Right cardiac atrium (tissue), 5 donors: Measurements from ENCODE around the gene CCDC146. TPM values are rescaled to one million over a fixed set of nuclear protein-coding genes. Genes with fewer than 3 reads are reported as not detected.
"Not testable (repeated sequence)": the region's sequence is repeated elsewhere in the genome, so short reads cannot be mapped to it uniquely, and the experiment has no call there.

Source experiments
- ATAC-seq, 2 donors: fragments of 200-7000 bp; cut with Tn5 transposase; one replicate each; pipeline versions ENCODE4 v1.8.0 to v1.9.1; 2020; ENCODE audit warnings: moderate library complexity in 2 of 2, mild to moderate bottlenecking in 1 of 2
- DNase-seq, 3 donors: peaks; one replicate each; pipeline ENCODE4 v3.0.0-alpha.2; 2020
- H3K27ac ChIP-seq: one replicate; pipeline ENCODE4 v1.5.1; 2013; ENCODE audit warnings: mild to moderate bottlenecking, low read length, control low read depth, moderate library complexity
- H3K27me3 ChIP-seq: one replicate; pipeline ENCODE4 v1.6.1; 2013; ENCODE audit not compliant: control insufficient read depth, insufficient read depth
- H3K4me1 ChIP-seq: one replicate; pipeline ENCODE4 v1.6.1; 2013; ENCODE audit warnings: low read length; ENCODE audit not compliant: control insufficient read depth, insufficient read depth
- H3K4me3 ChIP-seq: one replicate; pipeline ENCODE4 v1.5.1; 2013; ENCODE audit warnings: low read length, control low read depth
- H3K9me3 ChIP-seq: one replicate; pipeline ENCODE4 v1.6.1; 2013; ENCODE audit warnings: low read length; ENCODE audit not compliant: control insufficient read depth
- WGBS: extraction: QIAGEN DNeasy Blood & Tissue Kit; methylation state at CpG from one replicate; pipeline ENCODE4 v1.1.7; 2013; 5-methylcytosine and 5-hydroxymethylcytosine counted together
- intact Hi-C, 4 donors: fragments of 100-400 bp; cut with DNase I; formaldehyde crosslinking; loops; one replicate each; pipeline versions ENCODE4 v1.11.0 to v1.14.0; 2022 to 2023
- polyA plus RNA-seq: library from polyadenylated mRNA; stranded (reverse); fragments of 200-250 nt; gene quantifications from one replicate; pipeline ENCODE4 v1.2.3, GENCODE V29; 2013
- total RNA-seq, 4 donors: library from RNA; stranded (reverse); fragmentation: NEBNext Ultra II Directional; extraction: Animal tissue kit (Norgen Biotek cat#: 25700); gene quantifications; one replicate each; pipeline ENCODE4 v1.2.1, GENCODE V29; 2021
- donor health status: healthy with polysubstance abuse.
- donor health status: DM: no; HTN: yes; CAD: no.
- donor health status: DM: no; HTN: no; CAD: no.
- donor health status: DM: no; HTN: yes; CAD: no; lungs with severe emphysema.
- donor health status: DM: yes; HTN: yes; CAD: no.

Gene CCDC146
- total and polyA plus RNA-seq, 5 donors = 6.0 to 11.4 (median 9.5) TPM

DNA sequence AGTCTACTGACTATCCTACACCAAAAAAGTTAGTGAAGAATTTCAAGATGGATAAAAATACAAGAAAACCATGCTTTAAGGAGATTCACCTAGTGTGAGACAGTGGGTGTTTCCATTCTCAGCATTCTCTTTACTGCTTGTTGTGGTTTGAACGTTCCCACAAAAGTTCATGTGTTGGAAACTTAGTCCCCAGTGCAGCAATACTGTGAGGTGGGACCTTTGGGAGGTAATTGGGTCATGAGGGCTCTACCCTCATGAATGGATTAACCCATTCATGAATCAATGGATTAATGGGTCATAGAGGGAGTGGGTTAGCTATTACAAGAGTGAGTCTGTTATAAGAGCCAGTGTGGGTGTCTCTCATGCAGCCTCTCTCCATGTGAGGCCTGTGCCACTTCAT is 21.2 kb upstream of the CCDC146 start:
- H3K9me3 ChIP-seq, H3K27me3 ChIP-seq, ATAC-seq, H3K27ac ChIP-seq, intact Hi-C loops, DNase-seq, H3K4me3 ChIP-seq, H3K4me1 ChIP-seq: not testable (repeated sequence)
- WGBS = 83% methylated on average over 1 of the region's 1 CpG

DNA sequence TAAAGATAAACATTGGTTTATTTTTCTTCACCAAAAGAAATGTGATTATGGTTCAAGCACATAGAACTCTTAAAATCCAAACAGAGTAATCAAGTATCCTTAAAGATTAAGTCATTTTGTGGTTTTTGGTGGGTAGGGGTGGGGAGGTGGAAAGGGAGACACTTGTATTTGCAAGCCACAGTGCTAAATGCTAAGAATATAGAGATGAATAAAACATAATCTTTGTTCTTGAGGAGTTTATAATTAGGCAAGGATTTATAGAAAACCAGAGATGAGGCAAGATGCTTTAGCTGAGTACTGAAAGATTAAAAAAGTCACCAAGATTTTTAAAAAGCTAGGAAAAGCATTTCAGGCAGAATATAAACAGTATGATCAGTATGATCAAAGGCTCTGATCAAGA is 19.7 kb upstream of the CCDC146 start:
- intact Hi-C loops, ATAC-seq, H3K4me1 ChIP-seq, H3K27me3 ChIP-seq, H3K4me3 ChIP-seq, H3K27ac ChIP-seq, H3K9me3 ChIP-seq, DNase-seq: not testable (repeated sequence)

DNA sequence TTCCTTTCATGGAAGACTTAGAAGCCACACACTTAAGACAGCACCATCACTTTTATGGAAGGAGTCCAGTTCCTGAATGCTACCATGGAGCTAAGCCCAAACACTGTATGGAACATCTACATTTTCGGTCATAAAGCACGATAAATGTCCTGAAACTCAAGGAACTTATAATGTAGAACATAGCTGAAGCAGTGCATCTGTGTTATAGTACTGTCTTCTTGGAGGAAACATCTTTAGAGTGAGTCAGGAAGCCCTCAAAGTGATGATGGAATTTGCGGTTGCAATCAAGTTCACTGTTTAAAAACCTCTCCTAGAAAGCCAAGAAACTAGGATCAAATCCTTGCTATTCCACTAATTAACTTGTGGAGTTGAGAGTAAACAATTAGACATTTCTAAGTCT is 16.5 kb upstream of the CCDC146 start:
- H3K27me3 ChIP-seq, H3K4me1 ChIP-seq, H3K4me3 ChIP-seq, H3K9me3 ChIP-seq, intact Hi-C loops, DNase-seq, H3K27ac ChIP-seq, ATAC-seq: not testable (repeated sequence)
- WGBS = 96% methylated on average over 3 of the region's 3 CpGs

GRCh38 chr7:77107659-77108058 is 14.8 kb upstream of the CCDC146 start:
- 27% methylated on average over 3 of the region's 3 CpGs for WGBS
- H3K4me3 ChIP-seq, intact Hi-C loops, H3K27ac ChIP-seq, H3K9me3 ChIP-seq, H3K4me1 ChIP-seq, H3K27me3 ChIP-seq, DNase-seq: not testable (repeated sequence)
- peak in 1 of 2 donors; percentile 22 for ATAC-seq

DNA sequence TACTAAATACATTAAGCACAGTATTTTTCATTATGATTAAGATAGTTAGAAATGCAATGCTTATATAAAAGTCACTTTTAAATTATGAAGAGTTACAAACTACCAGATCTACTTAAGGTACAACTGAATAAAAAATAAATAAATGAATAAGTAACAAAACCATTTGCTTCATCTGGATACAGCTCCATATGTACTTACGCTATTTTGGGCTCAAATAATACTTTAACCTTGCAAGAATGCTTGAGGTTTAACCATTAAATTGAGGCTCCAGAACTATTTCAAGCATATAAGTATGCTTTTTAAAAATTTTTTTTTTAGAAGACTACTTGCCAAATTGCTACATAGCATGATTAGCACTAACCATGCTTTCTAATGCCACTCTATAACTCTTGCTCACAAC is 14.1 kb upstream of the CCDC146 start:
- H3K4me3 ChIP-seq, H3K27ac ChIP-seq, DNase-seq, ATAC-seq, H3K27me3 ChIP-seq, H3K9me3 ChIP-seq, intact Hi-C loops, H3K4me1 ChIP-seq: not testable (repeated sequence)
- 93% methylated on average over 1 of the region's 1 CpG for WGBS

DNA sequence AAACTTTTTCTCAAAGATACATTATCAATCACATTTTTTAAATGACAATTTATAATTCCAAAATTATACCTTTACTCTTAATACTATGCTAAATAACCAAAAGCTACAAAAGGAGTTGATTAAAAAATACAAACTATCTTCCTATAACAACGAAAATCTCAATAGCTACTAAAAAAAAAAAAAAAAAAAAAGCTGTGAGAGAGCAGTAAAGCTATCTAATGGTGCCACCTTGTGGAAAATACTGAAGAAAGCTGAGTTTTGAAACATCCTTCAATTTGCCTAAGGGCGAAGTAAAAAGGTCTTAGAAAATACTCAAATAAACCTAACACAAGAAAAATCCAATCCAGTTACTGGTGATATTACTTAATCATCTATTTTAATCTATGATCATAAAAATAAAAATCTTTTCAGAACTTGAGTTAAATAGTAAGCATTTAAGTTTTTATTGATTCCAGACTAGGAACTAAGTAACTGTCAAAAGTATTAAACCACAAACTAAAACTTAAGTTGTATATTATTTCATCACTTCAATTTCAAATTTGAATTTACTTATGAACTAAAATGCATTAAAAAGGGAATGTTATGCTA is 9.6 kb upstream of the CCDC146 start:
- H3K4me1 ChIP-seq, intact Hi-C loops, H3K9me3 ChIP-seq, H3K27me3 ChIP-seq, H3K27ac ChIP-seq, H3K4me3 ChIP-seq, DNase-seq, ATAC-seq: not testable (repeated sequence)
- 39% methylated on average over 2 of the region's 2 CpGs for WGBS

GRCh38 chr7:77125486-77125885 is 3.1 kb downstream of the CCDC146 start:
- intact Hi-C loops = loop anchor here in 1 of 4 donors (10.0 kb wide), 2 partner anchors 119 to 199 kb away; no protein-coding TSS in a partner anchor
- H3K27ac ChIP-seq, H3K4me3 ChIP-seq, H3K9me3 ChIP-seq, ATAC-seq, H3K27me3 ChIP-seq, H3K4me1 ChIP-seq, DNase-seq: not testable (repeated sequence)
- 10% methylated on average over 1 of the region's 1 CpG for WGBS

DNA sequence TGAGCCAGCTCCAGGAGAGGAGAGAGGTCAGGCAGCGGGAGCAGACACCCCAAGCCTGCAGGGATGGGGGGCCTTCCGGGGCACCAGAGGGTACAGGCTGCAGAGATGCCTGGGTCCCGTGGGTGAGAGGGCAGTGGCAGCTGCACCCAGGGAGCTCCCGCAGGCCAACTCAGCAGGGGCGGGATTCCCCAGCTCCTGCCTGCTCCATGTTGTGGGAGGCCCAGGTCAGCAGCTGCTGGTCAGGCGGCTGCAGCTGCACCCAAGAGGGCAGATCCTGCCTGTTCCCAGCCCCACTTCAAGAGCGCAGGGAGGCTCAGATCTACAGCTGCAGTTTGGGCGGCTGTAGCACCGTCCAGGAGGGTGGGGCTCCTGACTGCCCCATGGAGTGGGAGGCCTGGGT is 4.6 kb downstream of the CCDC146 start:
- not testable (repeated sequence) for H3K27ac ChIP-seq, H3K4me3 ChIP-seq, H3K9me3 ChIP-seq, ATAC-seq, H3K4me1 ChIP-seq, H3K27me3 ChIP-seq
- intact Hi-C loops = loop anchor here in 1 of 4 donors (10.0 kb wide), 2 partner anchors 118 to 198 kb away; no protein-coding TSS in a partner anchor
- WGBS = 76% methylated on average over 9 of the region's 9 CpGs
- DNase-seq = peak in 2 of 3 donors; percentile 50 to 58

DNA sequence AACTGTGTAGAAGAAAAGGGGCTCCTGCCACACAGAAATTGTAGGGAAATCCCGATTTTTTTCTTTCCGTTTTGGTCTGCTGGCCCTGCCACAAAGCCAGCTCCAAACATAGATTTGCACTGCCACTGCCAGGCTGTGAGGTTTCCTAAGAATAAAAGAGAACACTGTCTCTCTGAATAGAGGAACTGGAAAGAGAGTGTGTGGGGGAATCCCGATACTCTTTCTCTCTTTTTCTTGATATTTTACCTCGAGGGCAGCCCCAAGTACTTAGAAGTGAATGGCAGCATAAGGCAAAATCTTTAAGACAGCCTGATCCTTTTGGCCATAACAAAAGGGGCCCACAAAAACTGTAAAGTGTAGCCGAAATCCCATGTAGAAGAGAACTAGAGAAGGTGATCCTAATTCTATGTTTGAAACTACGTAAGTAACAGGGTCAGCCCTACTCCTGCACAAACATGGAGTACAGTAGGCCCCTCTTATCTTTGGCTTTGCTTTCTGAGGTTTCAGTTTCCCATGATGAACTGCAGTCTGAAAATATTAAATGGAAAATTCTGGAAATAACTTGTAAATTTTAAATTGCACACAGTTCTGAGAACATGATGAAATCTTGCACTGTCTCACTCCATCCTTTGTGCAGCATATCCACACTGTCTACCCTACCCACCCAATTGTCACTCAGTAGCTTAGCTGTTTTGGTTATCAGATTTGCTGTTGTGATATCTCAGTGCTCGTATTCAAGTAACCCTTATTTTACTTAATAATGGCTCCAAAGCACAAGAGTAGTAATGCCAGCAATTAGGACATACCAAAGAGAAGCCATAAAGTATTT is 6.4 kb downstream of the CCDC146 start:
- WGBS = 48% methylated on average over 5 of the region's 7 CpGs
- intact Hi-C loops = loop anchor here in 1 of 4 donors (10.0 kb wide), 2 partner anchors 116 to 196 kb away; no protein-coding TSS in a partner anchor
- ATAC-seq = peak; percentile 44 to 60
- H3K4me1 ChIP-seq, H3K4me3 ChIP-seq, H3K27ac ChIP-seq, DNase-seq, H3K9me3 ChIP-seq, H3K27me3 ChIP-seq: not testable (repeated sequence)

- intact Hi-C loops = not testable (repeated sequence)
Observed at GRCh38 chr7:77131781-77132180, 9.4 kb downstream of the CCDC146 start.

GRCh38 chr7:77138668-77139067 is 16.3 kb downstream of the CCDC146 start:
- 90% methylated on average over 2 of the region's 2 CpGs for WGBS
- H3K27ac ChIP-seq, H3K4me3 ChIP-seq, ATAC-seq, H3K9me3 ChIP-seq, H3K4me1 ChIP-seq, intact Hi-C loops, DNase-seq, H3K27me3 ChIP-seq: not testable (repeated sequence)

More at GRCh38 chr7:77131781-77132180, 9.4 kb downstream of the CCDC146 start:
- WGBS = 100% methylated on average over 1 of the region's 3 CpGs
- H3K27ac ChIP-seq, H3K4me3 ChIP-seq, ATAC-seq, DNase-seq, H3K9me3 ChIP-seq, H3K27me3 ChIP-seq, H3K4me1 ChIP-seq: not testable (repeated sequence)
